ENCODE data around the gene ODF4.

Gene ODF4

GRCh38 chr17:8387914-8388651, 48.4 kb downstream of the ODF4 start:
- Histone ChIP-seq H3K4me1 (ENCODE audit: insufficient read depth, low read length) (peaks cover 27% of the 10 kb centered on the region), H3K9me3 (ENCODE audit: insufficient read depth, low read length, severe bottlenecking) (no peaks in the 10 kb centered on the region), H2AFZ (ENCODE audit: low read depth, low read length) (no peak overlapping the region), H3K27me3 (ENCODE audit: insufficient read depth, low read length, poor library complexity) (no peaks in the 10 kb centered on the region), H3K4me2 (ENCODE audit: insufficient read depth, low read length) (no peak overlapping the region), H4K20me1 (ENCODE audit: insufficient read depth, low read length) (no peaks in the 10 kb centered on the region), H3K4me3 (ENCODE audit: low read depth in 1 of 2, low read length in 2 of 2) (no peak overlapping the region), H3K27ac (ENCODE audit: low read length) (no peak overlapping the region), H3K36me3 (ENCODE audit: insufficient read depth, low read length) (no peaks in the 10 kb centered on the region; the same call in 1 of the 2 replicates), H3K9ac (ENCODE audit: low read depth, low read length) (no peak overlapping the region), H3K79me2 (ENCODE audit: insufficient read depth, low read length) (peaks cover 15% of the 10 kb centered on the region)
- ATAC-seq (ENCODE audit: insufficient read depth, low read depth) (no peak), DNase-seq (no peak)
- TF ChIP-seq EZH2 (IDR thresholded peaks at IDR 0.05; ENCODE audit: borderline replicate concordance, low read depth, low read length, severe bottlenecking) (no peak), CTCF (IDR thresholded peaks at IDR 0.05; ENCODE audit: borderline replicate concordance, extremely low read depth, low read length, poor library complexity, severe bottlenecking) (no peak)

GRCh38 chr17:8391711-8392110, 52.1 kb downstream of the ODF4 start:
- Histone ChIP-seq H3K27me3 (ENCODE audit: insufficient read depth, low read length, poor library complexity) (no peaks in the 10 kb centered on the region), H4K20me1 (ENCODE audit: insufficient read depth, low read length) (no peaks in the 10 kb centered on the region), H3K36me3 (ENCODE audit: insufficient read depth, low read length) (no peaks in the 10 kb centered on the region), H3K27ac (ENCODE audit: low read length) (no peak overlapping the region), H3K79me2 (ENCODE audit: insufficient read depth, low read length) (no peaks in the 10 kb centered on the region), H2AFZ (ENCODE audit: low read depth, low read length) (no peak overlapping the region), H3K9me3 (ENCODE audit: insufficient read depth, low read length, severe bottlenecking) (no peaks in the 10 kb centered on the region), H3K4me1 (ENCODE audit: insufficient read depth, low read length) (peaks cover 3% of the 10 kb centered on the region), H3K4me3 (ENCODE audit: low read depth in 1 of 2, low read length in 2 of 2) (no peak overlapping the region), H3K9ac (ENCODE audit: low read depth, low read length) (no peak overlapping the region), H3K4me2 (ENCODE audit: insufficient read depth, low read length) (no peak overlapping the region)
- DNase-seq (no peak), ATAC-seq (ENCODE audit: insufficient read depth, low read depth) (no peak)
- TF ChIP-seq EZH2 (IDR thresholded peaks at IDR 0.05; ENCODE audit: borderline replicate concordance, low read depth, low read length, severe bottlenecking): no peak
- TF ChIP-seq CTCF (IDR thresholded peaks at IDR 0.05; ENCODE audit: borderline replicate concordance, extremely low read depth, low read length, poor library complexity, severe bottlenecking): no peak

- Histone ChIP-seq H4K20me1 (ENCODE audit: insufficient read depth, low read length) (no peaks in the 10 kb centered on the region), H3K79me2 (ENCODE audit: insufficient read depth, low read length) (no peaks in the 10 kb centered on the region), H3K9ac (ENCODE audit: low read depth, low read length) (no peak overlapping the region), H3K4me3 (ENCODE audit: low read depth in 1 of 2, low read length in 2 of 2) (no peak overlapping the region), H3K9me3 (ENCODE audit: insufficient read depth, low read length, severe bottlenecking) (no peaks in the 10 kb centered on the region), H3K4me1 (ENCODE audit: insufficient read depth, low read length) (no peaks in the 10 kb centered on the region; the same call in 1 of the 2 replicates), H3K27ac (ENCODE audit: low read length) (no peak overlapping the region), H3K36me3 (ENCODE audit: insufficient read depth, low read length) (no peaks in the 10 kb centered on the region), H3K4me2 (ENCODE audit: insufficient read depth, low read length) (no peak overlapping the region), H3K27me3 (ENCODE audit: insufficient read depth, low read length, poor library complexity) (no peaks in the 10 kb centered on the region), H2AFZ (ENCODE audit: low read depth, low read length) (no peak overlapping the region)
- DNase-seq: no peak
- no peak for TF ChIP-seq CTCF (IDR thresholded peaks at IDR 0.05; ENCODE audit: borderline replicate concordance, extremely low read depth, low read length, poor library complexity, severe bottlenecking)
- no peak for TF ChIP-seq EZH2 (IDR thresholded peaks at IDR 0.05; ENCODE audit: borderline replicate concordance, low read depth, low read length, severe bottlenecking)
- no peak for ATAC-seq (ENCODE audit: insufficient read depth, low read depth)
Measured at GRCh38 chr17:8392274-8392673, 52.6 kb downstream of the ODF4 start.

All from DND-41 (cell line).